Panc1 (cell line): ENCODE measurements around the gene CD300LF. TPM values are rescaled to one million over a fixed set of nuclear protein-coding genes. Genes with fewer than 3 reads are reported as not detected.
A peak's percentile ranks its signal among the peaks of the same experiment; 100 is the strongest.

Source experiments
- ATAC-seq: fragments of 200-7000 bp; cut with Tn5 transposase; 2 replicates; pipeline ENCODE4 v1.9.1; 2020; ENCODE audit warnings: mild to moderate bottlenecking, moderate library complexity
- BruUV-seq: library from RNA; stranded (reverse); fragments of 400-500 nt; replicated peaks from 2 replicates; lab custom pipeline; 2021; lab: Mats Ljungman, UMichigan
- CTCF ChIA-PET: fragments of 300-600 bp; sonication (Branson Sonifier 250); formaldehyde crosslinking; loops from one replicate; lab custom pipeline; 2022; ENCODE audit warnings: antibody characterized with exemption; lab: Charles Lee
- POLR2A ChIA-PET: fragments of 300-600 bp; sonication (Branson Sonifier 250); formaldehyde crosslinking; loops from one replicate; lab custom pipeline; 2022; ENCODE audit warnings: antibody characterized with exemption; lab: Charles Lee
- DNase-seq: peaks from one replicate; pipeline ENCODE4 v3.0.0-alpha.2; 2010; ENCODE audit warnings: low read depth, low spot score
- H3K27ac ChIP-seq: 2 replicates; pipeline ENCODE4 v1.5.1; 2011; ENCODE audit warnings: mild to moderate bottlenecking, low read length, inconsistent platforms
- H3K27me3 ChIP-seq: fragments of 200-500 bp; sonication (Bioruptor generic); 2 replicates; pipeline ENCODE4 v1.6.0; 2014; ENCODE audit warnings: low read length, inconsistent platforms; ENCODE audit not compliant: control insufficient read depth, insufficient read depth
- H3K36me3 ChIP-seq: fragments of 200-500 bp; sonication (Bioruptor generic); 2 replicates; pipeline ENCODE4 v1.5.1; 2014; ENCODE audit warnings: inconsistent platforms, mild to moderate bottlenecking, low read length, moderate library complexity; ENCODE audit not compliant: control insufficient read depth, insufficient read depth
- H3K4me1 ChIP-seq: 2 replicates; pipeline ENCODE4 v1.5.1; 2011; ENCODE audit warnings: inconsistent platforms, mild to moderate bottlenecking, low read length, moderate library complexity; ENCODE audit not compliant: control insufficient read depth, insufficient read depth
- H3K4me3 ChIP-seq, 2 experiments: 2 replicates each; pipeline ENCODE4 v1.5.1; 2011 to 2012; ENCODE audit warnings: low read depth in 2 of 2, low read length in 2 of 2, mild to moderate bottlenecking in 2 of 2, inconsistent platforms in 1 of 2, moderate library complexity in 1 of 2
- H3K9me3 ChIP-seq: fragments of 200-500 bp; sonication (Bioruptor generic); 2 replicates; pipeline ENCODE4 v1.5.1; 2014; ENCODE audit warnings: low read depth, mild to moderate bottlenecking, inconsistent platforms, low read length, moderate library complexity; ENCODE audit not compliant: control insufficient read depth, insufficient read depth
- SIN3A ChIP-seq: IDR thresholded peaks from 2 replicates; pipeline ENCODE4 v1.6.1; 2012; ENCODE audit warnings: low read depth, mild to moderate bottlenecking, low read length, moderate library complexity, borderline replicate concordance; ENCODE audit not compliant: insufficient read depth
- in situ Hi-C: cut with HindIII; loops from 2 replicates; pipeline ENCODE4 v1.10.0; 2016; ENCODE audit warnings: low sequenced_read_pairs, low pct_unique_long_range_greater_than_20kb
- intact Hi-C: fragments of 100-400 bp; cut with micrococcal nuclease; formaldehyde crosslinking; loops from one replicate; pipeline ENCODE4 v1.10.0; 2022; ENCODE audit not compliant: unreplicated experiment
- total RNA-seq: library from RNA; stranded (reverse); gene quantifications from one replicate; pipeline ENCODE4 v1.2.1, GENCODE V29; 2021; ENCODE audit not compliant: unreplicated experiment
- TF ChIP-seq, protein P1 (sequence below): fragments of 450-650 bp; IDR thresholded peaks from 2 replicates; pipeline ENCODE4 v1.5.1; 2017; ENCODE audit warnings: mild to moderate bottlenecking
- TF ChIP-seq, protein P2 (sequence below), 2 experiments: IDR thresholded peaks; 2 replicates each; pipeline ENCODE4 v1.6.1; 2011 to 2012; ENCODE audit warnings: low read depth in 2 of 2, control low read depth in 1 of 2, low read length in 1 of 2, mild to moderate bottlenecking in 1 of 2, moderate library complexity in 1 of 2; ENCODE audit not compliant: insufficient read depth in 1 of 2

CD300LF gene
- total RNA-seq, 1 experiment from 2014 or later: not detected

GRCh38 chr17:74671031-74671771, 41.5 kb downstream of the CD300LF start:
- H3K9me3 ChIP-seq: no peaks in the 10 kb centered on the region

GRCh38 chr17:74670329-74670728, 42.4 kb downstream of the CD300LF start:
- no peaks in the 10 kb centered on the region for H3K36me3 ChIP-seq
- intact Hi-C loops (no loop called here), in situ Hi-C loops (no loop called here)
- DNase-seq (no peak), ATAC-seq (no peak)
- H3K4me3 ChIP-seq: no peak overlapping the region
- H3K9me3 ChIP-seq: no peaks in the 10 kb centered on the region
- POLR2A ChIA-PET: no interaction called here
- CTCF ChIA-PET: interaction anchor here (1.1 kb wide), 1 partner anchor 13 kb away, joined by 4 read pairs; no protein-coding TSS in a partner anchor
- H3K27me3 ChIP-seq: peaks cover 53% of the 10 kb centered on the region
- TF ChIP-seq, protein P1, sequence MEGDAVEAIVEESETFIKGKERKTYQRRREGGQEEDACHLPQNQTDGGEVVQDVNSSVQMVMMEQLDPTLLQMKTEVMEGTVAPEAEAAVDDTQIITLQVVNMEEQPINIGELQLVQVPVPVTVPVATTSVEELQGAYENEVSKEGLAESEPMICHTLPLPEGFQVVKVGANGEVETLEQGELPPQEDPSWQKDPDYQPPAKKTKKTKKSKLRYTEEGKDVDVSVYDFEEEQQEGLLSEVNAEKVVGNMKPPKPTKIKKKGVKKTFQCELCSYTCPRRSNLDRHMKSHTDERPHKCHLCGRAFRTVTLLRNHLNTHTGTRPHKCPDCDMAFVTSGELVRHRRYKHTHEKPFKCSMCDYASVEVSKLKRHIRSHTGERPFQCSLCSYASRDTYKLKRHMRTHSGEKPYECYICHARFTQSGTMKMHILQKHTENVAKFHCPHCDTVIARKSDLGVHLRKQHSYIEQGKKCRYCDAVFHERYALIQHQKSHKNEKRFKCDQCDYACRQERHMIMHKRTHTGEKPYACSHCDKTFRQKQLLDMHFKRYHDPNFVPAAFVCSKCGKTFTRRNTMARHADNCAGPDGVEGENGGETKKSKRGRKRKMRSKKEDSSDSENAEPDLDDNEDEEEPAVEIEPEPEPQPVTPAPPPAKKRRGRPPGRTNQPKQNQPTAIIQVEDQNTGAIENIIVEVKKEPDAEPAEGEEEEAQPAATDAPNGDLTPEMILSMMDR: no peak
- no peak overlapping the region for H3K27ac ChIP-seq
- no TSS peak for BruUV-seq
- no peaks in the 10 kb centered on the region for H3K4me1 ChIP-seq

More at GRCh38 chr17:74671031-74671771, 41.5 kb downstream of the CD300LF start:
- no TSS peak for BruUV-seq
- Histone ChIP-seq H3K4me3 (no peak overlapping the region), H3K4me1 (no peaks in the 10 kb centered on the region), H3K27ac (no peak overlapping the region), H3K27me3 (peaks cover 57% of the 10 kb centered on the region), H3K36me3 (no peaks in the 10 kb centered on the region)
- no peak; the same call in 1 of the 2 replicates for ATAC-seq
- DNase-seq: no peak
- TF ChIP-seq, protein P2, sequence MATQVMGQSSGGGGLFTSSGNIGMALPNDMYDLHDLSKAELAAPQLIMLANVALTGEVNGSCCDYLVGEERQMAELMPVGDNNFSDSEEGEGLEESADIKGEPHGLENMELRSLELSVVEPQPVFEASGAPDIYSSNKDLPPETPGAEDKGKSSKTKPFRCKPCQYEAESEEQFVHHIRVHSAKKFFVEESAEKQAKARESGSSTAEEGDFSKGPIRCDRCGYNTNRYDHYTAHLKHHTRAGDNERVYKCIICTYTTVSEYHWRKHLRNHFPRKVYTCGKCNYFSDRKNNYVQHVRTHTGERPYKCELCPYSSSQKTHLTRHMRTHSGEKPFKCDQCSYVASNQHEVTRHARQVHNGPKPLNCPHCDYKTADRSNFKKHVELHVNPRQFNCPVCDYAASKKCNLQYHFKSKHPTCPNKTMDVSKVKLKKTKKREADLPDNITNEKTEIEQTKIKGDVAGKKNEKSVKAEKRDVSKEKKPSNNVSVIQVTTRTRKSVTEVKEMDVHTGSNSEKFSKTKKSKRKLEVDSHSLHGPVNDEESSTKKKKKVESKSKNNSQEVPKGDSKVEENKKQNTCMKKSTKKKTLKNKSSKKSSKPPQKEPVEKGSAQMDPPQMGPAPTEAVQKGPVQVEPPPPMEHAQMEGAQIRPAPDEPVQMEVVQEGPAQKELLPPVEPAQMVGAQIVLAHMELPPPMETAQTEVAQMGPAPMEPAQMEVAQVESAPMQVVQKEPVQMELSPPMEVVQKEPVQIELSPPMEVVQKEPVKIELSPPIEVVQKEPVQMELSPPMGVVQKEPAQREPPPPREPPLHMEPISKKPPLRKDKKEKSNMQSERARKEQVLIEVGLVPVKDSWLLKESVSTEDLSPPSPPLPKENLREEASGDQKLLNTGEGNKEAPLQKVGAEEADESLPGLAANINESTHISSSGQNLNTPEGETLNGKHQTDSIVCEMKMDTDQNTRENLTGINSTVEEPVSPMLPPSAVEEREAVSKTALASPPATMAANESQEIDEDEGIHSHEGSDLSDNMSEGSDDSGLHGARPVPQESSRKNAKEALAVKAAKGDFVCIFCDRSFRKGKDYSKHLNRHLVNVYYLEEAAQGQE (IDR thresholded peaks at IDR 0.05; ENCODE audit: insufficient read depth in 1 of 2, low read depth in 2 of 2, low read length in 1 of 2): peak; percentile 91 to 96
- TF ChIP-seq SIN3A: no peak
- TF ChIP-seq, protein P1: no peak
- ChIA-PET POLR2A (no interaction called here), CTCF (interaction anchor here (0.7 to 1.1 kb wide), 2 partner anchors 14 to 320 kb away, joined by 3 to 4 read pairs; no protein-coding TSS in a partner anchor)
- intact Hi-C loops (no loop called here), in situ Hi-C loops (no loop called here)
